DOHH2 (cell line): ENCODE measurements around the gene DOCK10.

Experiments
- EZH2phosphoT487 ChIP-seq: fragments of 200-600 bp; sonication (generic); IDR thresholded peaks from 2 replicates; pipeline ENCODE4 v1.6.1; 2017; ENCODE audit warnings: borderline replicate concordance, mild to moderate bottlenecking, antibody characterized with exemption, low read length, moderate library complexity, mixed read lengths
- TF ChIP-seq, protein P1 (sequence below): fragments of 200-600 bp; sonication (generic); IDR thresholded peaks from one replicate; pipeline ENCODE4 v1.5.1; 2014; ENCODE audit warnings: antibody characterized with exemption, mild to moderate bottlenecking, low read depth, low read length; ENCODE audit not compliant: poor library complexity, severe bottlenecking

- TF ChIP-seq, protein P1, sequence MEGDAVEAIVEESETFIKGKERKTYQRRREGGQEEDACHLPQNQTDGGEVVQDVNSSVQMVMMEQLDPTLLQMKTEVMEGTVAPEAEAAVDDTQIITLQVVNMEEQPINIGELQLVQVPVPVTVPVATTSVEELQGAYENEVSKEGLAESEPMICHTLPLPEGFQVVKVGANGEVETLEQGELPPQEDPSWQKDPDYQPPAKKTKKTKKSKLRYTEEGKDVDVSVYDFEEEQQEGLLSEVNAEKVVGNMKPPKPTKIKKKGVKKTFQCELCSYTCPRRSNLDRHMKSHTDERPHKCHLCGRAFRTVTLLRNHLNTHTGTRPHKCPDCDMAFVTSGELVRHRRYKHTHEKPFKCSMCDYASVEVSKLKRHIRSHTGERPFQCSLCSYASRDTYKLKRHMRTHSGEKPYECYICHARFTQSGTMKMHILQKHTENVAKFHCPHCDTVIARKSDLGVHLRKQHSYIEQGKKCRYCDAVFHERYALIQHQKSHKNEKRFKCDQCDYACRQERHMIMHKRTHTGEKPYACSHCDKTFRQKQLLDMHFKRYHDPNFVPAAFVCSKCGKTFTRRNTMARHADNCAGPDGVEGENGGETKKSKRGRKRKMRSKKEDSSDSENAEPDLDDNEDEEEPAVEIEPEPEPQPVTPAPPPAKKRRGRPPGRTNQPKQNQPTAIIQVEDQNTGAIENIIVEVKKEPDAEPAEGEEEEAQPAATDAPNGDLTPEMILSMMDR: no peak
- TF ChIP-seq EZH2phosphoT487: no peak
Measured at GRCh38 chr2:225009768-225010167, 32.5 kb downstream of the DOCK10 start.
